ENCODE measurements around the gene HOXD10.

Gene HOXD10

GRCh38 chr2:176156807-176157498 is 40.4 kb downstream of the HOXD10 start, which contains the start of gene HOXD3:
Gene HOXD3 (plus strand): TSS chr2:176157307. CDS start chr2:176169115, 11,808 bp downstream.
- TF ChIP-seq, protein P1, sequence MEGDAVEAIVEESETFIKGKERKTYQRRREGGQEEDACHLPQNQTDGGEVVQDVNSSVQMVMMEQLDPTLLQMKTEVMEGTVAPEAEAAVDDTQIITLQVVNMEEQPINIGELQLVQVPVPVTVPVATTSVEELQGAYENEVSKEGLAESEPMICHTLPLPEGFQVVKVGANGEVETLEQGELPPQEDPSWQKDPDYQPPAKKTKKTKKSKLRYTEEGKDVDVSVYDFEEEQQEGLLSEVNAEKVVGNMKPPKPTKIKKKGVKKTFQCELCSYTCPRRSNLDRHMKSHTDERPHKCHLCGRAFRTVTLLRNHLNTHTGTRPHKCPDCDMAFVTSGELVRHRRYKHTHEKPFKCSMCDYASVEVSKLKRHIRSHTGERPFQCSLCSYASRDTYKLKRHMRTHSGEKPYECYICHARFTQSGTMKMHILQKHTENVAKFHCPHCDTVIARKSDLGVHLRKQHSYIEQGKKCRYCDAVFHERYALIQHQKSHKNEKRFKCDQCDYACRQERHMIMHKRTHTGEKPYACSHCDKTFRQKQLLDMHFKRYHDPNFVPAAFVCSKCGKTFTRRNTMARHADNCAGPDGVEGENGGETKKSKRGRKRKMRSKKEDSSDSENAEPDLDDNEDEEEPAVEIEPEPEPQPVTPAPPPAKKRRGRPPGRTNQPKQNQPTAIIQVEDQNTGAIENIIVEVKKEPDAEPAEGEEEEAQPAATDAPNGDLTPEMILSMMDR (IDR thresholded peaks at IDR 0.05): no peak
- peaks cover 34% of the 10 kb centered on the region for H3K36me3 Mint-ChIP-seq (ENCODE audit: low read depth)
- H3K4me1 Mint-ChIP-seq: peaks cover 86% of the 10 kb centered on the region
- no peak for DNase-seq
- no peaks in the 10 kb centered on the region for H3K9me3 Mint-ChIP-seq
- H3K27ac Mint-ChIP-seq: peak within 1 kb of the TSS; percentile 99
- H3K27me3 Mint-ChIP-seq (ENCODE audit: low read depth, poor library complexity): no peaks in the 10 kb centered on the region
- H3K4me3 Mint-ChIP-seq: peak within 1 kb of the TSS; percentile 88

DNA sequence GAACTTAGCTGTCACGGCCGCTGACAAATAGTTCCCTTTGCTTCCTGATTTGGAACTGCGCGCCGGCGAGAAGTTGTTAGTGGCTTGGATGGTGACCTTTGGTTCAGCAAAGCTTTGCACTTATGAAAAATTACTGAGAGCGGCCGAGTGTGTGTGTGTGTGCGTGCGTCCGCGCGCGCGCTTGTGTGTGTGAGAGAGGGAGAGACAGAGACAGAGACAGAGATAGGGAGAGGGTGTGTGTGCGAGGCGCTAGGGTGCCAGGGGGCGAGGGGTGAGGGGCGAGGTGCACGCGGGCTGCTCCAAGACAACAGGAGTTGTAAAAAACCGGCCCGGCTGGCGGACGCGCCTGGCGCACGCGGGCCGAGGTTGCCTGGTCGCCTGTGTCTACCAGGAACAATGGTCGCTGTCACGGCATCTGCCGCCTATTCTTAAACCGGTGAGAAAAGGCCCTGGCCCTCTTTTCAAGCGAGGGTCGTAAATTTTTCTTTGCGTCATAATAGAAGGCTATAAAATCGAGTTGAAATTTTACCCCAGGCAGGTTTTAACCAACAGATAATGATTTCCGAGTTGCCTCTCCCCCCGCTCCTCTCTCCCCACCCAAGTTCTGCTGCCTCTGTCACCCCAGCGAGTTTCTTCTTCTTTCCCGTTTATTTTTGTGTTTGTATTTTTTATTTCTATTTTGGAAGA is 41.1 kb downstream of the HOXD10 start:
- peak; percentile 80 for DNase-seq
- Mint-ChIP-seq H3K27ac (peak overlapping the region; percentile 98), H3K27me3 (ENCODE audit: low read depth, poor library complexity) (no peaks in the 10 kb centered on the region), H3K4me1 (peaks cover 91% of the 10 kb centered on the region), H3K9me3 (no peaks in the 10 kb centered on the region), H3K4me3 (peak overlapping the region; percentile 86), H3K36me3 (ENCODE audit: low read depth) (peaks cover 31% of the 10 kb centered on the region)
- TF ChIP-seq, protein P1 (IDR thresholded peaks at IDR 0.05): no peak

DNA sequence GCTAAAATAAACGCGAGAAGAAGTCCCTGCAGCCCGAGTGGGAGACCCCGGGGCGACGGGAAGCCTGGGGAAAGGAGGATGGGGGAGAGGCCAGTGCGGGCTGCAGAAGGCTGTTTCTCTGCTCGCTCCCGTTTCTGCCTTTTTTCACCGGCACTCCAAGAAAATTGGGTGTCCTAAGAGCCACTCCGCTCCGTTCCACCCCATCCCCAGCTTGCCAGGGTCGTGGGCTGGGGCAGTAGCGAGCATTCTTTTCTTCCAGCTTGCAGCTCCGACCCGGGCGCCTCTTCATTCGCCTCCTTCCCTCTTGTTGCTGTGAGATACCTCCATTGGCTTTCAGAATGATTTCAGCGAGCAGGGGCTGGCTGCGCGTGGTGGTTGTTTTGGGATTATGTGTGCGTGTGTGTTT is 41.6 kb downstream of the HOXD10 start:
- Mint-ChIP-seq H3K9me3 (no peaks in the 10 kb centered on the region), H3K27me3 (ENCODE audit: low read depth, poor library complexity) (no peaks in the 10 kb centered on the region), H3K27ac (peak overlapping the region; percentile 98), H3K4me3 (peak overlapping the region; percentile 86), H3K36me3 (ENCODE audit: low read depth) (peaks cover 26% of the 10 kb centered on the region), H3K4me1 (peaks cover 91% of the 10 kb centered on the region)
- TF ChIP-seq, protein P1 (IDR thresholded peaks at IDR 0.05): no peak
- no peak for DNase-seq

DNA sequence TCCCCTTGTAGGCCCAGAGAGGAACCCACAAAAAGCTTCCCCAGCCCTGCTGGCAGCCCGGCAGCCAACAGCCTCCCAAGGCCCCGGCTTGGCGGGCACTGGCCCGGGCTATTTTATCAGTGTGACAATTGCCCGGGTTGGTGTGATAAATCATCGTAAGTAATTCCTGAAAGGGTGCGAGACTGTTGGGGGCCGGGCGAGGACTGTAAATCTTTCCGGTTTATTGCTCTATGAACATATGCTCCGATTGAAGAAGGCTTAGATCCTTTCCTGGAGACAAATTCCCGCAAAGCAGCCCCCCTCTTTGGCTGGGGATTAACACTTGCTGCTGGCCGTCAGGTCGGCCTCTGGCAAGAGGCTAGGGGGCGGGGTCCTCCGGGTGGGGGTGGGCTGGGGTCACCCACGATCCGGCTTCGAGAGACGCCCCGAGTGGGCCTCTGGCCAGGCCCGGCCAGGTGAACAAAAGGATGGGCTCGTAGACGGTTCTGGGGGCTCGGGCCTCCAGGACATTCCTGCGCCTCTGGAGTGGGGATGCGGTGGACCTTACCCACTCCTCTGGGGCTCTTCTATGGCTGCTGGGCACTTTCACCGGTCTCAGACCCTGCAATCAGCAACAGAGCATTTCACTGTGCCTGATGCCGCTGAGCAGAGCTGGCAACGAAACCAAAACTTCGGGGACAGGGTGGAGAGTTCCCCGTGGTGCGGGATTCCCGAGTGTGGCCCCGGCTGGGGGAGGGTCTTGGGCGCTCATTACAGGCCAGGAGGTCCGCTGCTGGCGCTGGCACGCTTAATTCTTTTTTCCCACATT is 42.5 kb downstream of the HOXD10 start:
- peak overlapping the region; percentile 99 for H3K27ac Mint-ChIP-seq
- H3K4me1 Mint-ChIP-seq: peaks cover 91% of the 10 kb centered on the region

GRCh38 chr2:176159663-176160250 is 43.2 kb downstream of the HOXD10 start:
- peaks cover 14% of the 10 kb centered on the region for H3K36me3 Mint-ChIP-seq (ENCODE audit: low read depth)
- peak overlapping the region; percentile 99 for H3K27ac Mint-ChIP-seq
- TF ChIP-seq, protein P1 (IDR thresholded peaks at IDR 0.05): no peak
- H3K27me3 Mint-ChIP-seq (ENCODE audit: low read depth, poor library complexity): no peaks in the 10 kb centered on the region
- no peak for DNase-seq
- peak overlapping the region; percentile 86 for H3K4me3 Mint-ChIP-seq
- H3K4me1 Mint-ChIP-seq: peaks cover 91% of the 10 kb centered on the region
- H3K9me3 Mint-ChIP-seq: no peaks in the 10 kb centered on the region

More for the DNA sequence above, 42.5 kb downstream of the HOXD10 start:
- H3K27me3 Mint-ChIP-seq (ENCODE audit: low read depth, poor library complexity): no peaks in the 10 kb centered on the region
- H3K36me3 Mint-ChIP-seq (ENCODE audit: low read depth): peaks cover 21% of the 10 kb centered on the region
- no peaks in the 10 kb centered on the region for H3K9me3 Mint-ChIP-seq
- TF ChIP-seq, protein P1 (IDR thresholded peaks at IDR 0.05): no peak
- H3K4me3 Mint-ChIP-seq: peak overlapping the region; percentile 86
- DNase-seq: peak; percentile 73

Data from nephron progenitor cell (in vitro differentiated cells).